ENCODE data around the gene BCAR1.

Gene BCAR1

GRCh38 chr16:75263291-75263962 is 12.0 kb upstream of the BCAR1 start:
- Mint-ChIP-seq H3K4me1 (peaks cover 56% of the 10 kb centered on the region), H3K36me3 (ENCODE audit: low read depth) (peaks cover 5% of the 10 kb centered on the region), H3K4me3 (peak overlapping the region; percentile 88 to 99 (median 96)), H3K27me3 (ENCODE audit: low read depth) (no peaks in the 10 kb centered on the region), H3K9me3 (no peaks in the 10 kb centered on the region), H3K27ac (peak overlapping the region; percentile 66 to 100 (median 99))
- TF ChIP-seq CTCF (IDR thresholded peaks at IDR 0.05; ENCODE audit: unreplicated experiment in 3 of 3), result no peak

- H3K4me1 Mint-ChIP-seq, result peaks cover 63% of the 10 kb centered on the region
- H3K27me3 Mint-ChIP-seq (ENCODE audit: low read depth), result no peaks in the 10 kb centered on the region
- peak overlapping the region; percentile 66 to 99 (median 73) for H3K27ac Mint-ChIP-seq
- H3K4me3 Mint-ChIP-seq, result peak overlapping the region; percentile 88 to 99 (median 96)
- no peaks in the 10 kb centered on the region for H3K9me3 Mint-ChIP-seq
- no peak for TF ChIP-seq CTCF (IDR thresholded peaks at IDR 0.05; ENCODE audit: unreplicated experiment in 3 of 3)
- H3K36me3 Mint-ChIP-seq (ENCODE audit: low read depth), result peaks cover 5% of the 10 kb centered on the region
Observed at GRCh38 chr16:75262800-75263127, 11.3 kb upstream of the BCAR1 start.

- no peak for TF ChIP-seq CTCF (IDR thresholded peaks at IDR 0.05; ENCODE audit: unreplicated experiment in 3 of 3)
- peak overlapping the region; percentile 66 to 99 (median 73) for H3K27ac Mint-ChIP-seq
- peaks cover 5% of the 10 kb centered on the region for H3K36me3 Mint-ChIP-seq (ENCODE audit: low read depth)
- H3K27me3 Mint-ChIP-seq (ENCODE audit: low read depth), result no peaks in the 10 kb centered on the region
- H3K4me3 Mint-ChIP-seq, result peak overlapping the region; percentile 53 to 99 (median 96)
- H3K4me1 Mint-ChIP-seq, result peaks cover 68% of the 10 kb centered on the region
- H3K9me3 Mint-ChIP-seq, result no peaks in the 10 kb centered on the region
Observed at GRCh38 chr16:75262104-75262799, 10.8 kb upstream of the BCAR1 start.

GRCh38 chr16:75261590-75262078 is 10.2 kb upstream of the BCAR1 start:
- peaks cover 5% of the 10 kb centered on the region for H3K36me3 Mint-ChIP-seq (ENCODE audit: low read depth)
- no peaks in the 10 kb centered on the region for H3K9me3 Mint-ChIP-seq
- H3K4me3 Mint-ChIP-seq, result peak overlapping the region; percentile 53 to 99 (median 96)
- H3K4me1 Mint-ChIP-seq, result peaks cover 73% of the 10 kb centered on the region
- TF ChIP-seq CTCF (IDR thresholded peaks at IDR 0.05; ENCODE audit: unreplicated experiment in 3 of 3), result no peak
- peak overlapping the region; percentile 66 to 99 (median 73) for H3K27ac Mint-ChIP-seq
- no peaks in the 10 kb centered on the region for H3K27me3 Mint-ChIP-seq (ENCODE audit: low read depth)

- no peak for TF ChIP-seq CTCF (IDR thresholded peaks at IDR 0.05; ENCODE audit: unreplicated experiment in 3 of 3)
- peak overlapping the region; percentile 7 to 54 (median 45) for H3K4me3 Mint-ChIP-seq
- H3K36me3 Mint-ChIP-seq (ENCODE audit: low read depth), result peaks cover 5% of the 10 kb centered on the region
- peak overlapping the region; percentile 18 to 68 (median 34) for H3K27ac Mint-ChIP-seq
- H3K4me1 Mint-ChIP-seq, result peaks cover 69% of the 10 kb centered on the region
- no peaks in the 10 kb centered on the region for H3K9me3 Mint-ChIP-seq
- no peaks in the 10 kb centered on the region for H3K27me3 Mint-ChIP-seq (ENCODE audit: low read depth)
Observed at GRCh38 chr16:75260851-75261589, 9.6 kb upstream of the BCAR1 start.
